Measurements from ENCODE around the gene MAML3. TPM values are rescaled to one million over a fixed set of nuclear protein-coding genes. Genes with fewer than 3 reads are reported as not detected.

MAML3 gene
- total RNA-seq, 1 donor from 2014 or later, result 0.79 TPM

GRCh38 chr4:139745111-139745639, 408.8 kb downstream of the MAML3 start:
- DNase-seq (ENCODE audit: low read depth), result no peak
- no peaks in the 10 kb centered on the region for H3K27me3 ChIP-seq (ENCODE audit: control insufficient read depth, insufficient read depth, low read length)
- FAIRE-seq, result no peak

GRCh38 chr4:139744232-139744631, 409.8 kb downstream of the MAML3 start:
- no peak for FAIRE-seq

More at GRCh38 chr4:139745111-139745639, 408.8 kb downstream of the MAML3 start:
- Histone ChIP-seq H3K36me3 (ENCODE audit: control insufficient read depth, insufficient read depth, low read length) (no peaks in the 10 kb centered on the region), H3K4me3 (ENCODE audit: low read depth, low read length) (no peak overlapping the region)
- no peak for TF ChIP-seq CTCF (IDR thresholded peaks at IDR 0.05; ENCODE audit: insufficient read depth, low read length, severe bottlenecking)

GRCh38 chr4:139743027-139743426, 411.0 kb downstream of the MAML3 start:
- FAIRE-seq (peak; percentile 93), DNase-seq (ENCODE audit: low read depth) (peak; percentile 38)
- no peaks in the 10 kb centered on the region for H3K36me3 ChIP-seq (ENCODE audit: control insufficient read depth, insufficient read depth, low read length)
- H3K4me3 ChIP-seq (ENCODE audit: low read depth, low read length), result no peak overlapping the region
- no peak for TF ChIP-seq CTCF (IDR thresholded peaks at IDR 0.05; ENCODE audit: insufficient read depth, low read length, severe bottlenecking)
- no peaks in the 10 kb centered on the region for H3K27me3 ChIP-seq (ENCODE audit: control insufficient read depth, insufficient read depth, low read length)

More at GRCh38 chr4:139744232-139744631, 409.8 kb downstream of the MAML3 start:
- Histone ChIP-seq H3K4me3 (ENCODE audit: low read depth, low read length) (no peak overlapping the region), H3K36me3 (ENCODE audit: control insufficient read depth, insufficient read depth, low read length) (no peaks in the 10 kb centered on the region), H3K27me3 (ENCODE audit: control insufficient read depth, insufficient read depth, low read length) (no peaks in the 10 kb centered on the region)
- no peak for DNase-seq (ENCODE audit: low read depth)
- TF ChIP-seq CTCF (IDR thresholded peaks at IDR 0.05; ENCODE audit: insufficient read depth, low read length, severe bottlenecking), result no peak

- DNase-seq (ENCODE audit: low read depth) (peak; percentile 94), FAIRE-seq (peak; percentile 36)
Observed at GRCh38 chr4:139740531-139741041, 413.4 kb downstream of the MAML3 start.

GRCh38 chr4:139740121-139740520, 413.9 kb downstream of the MAML3 start:
- no peak for TF ChIP-seq CTCF (IDR thresholded peaks at IDR 0.05; ENCODE audit: insufficient read depth, low read length, severe bottlenecking)
- H3K36me3 ChIP-seq (ENCODE audit: control insufficient read depth, insufficient read depth, low read length), result no peaks in the 10 kb centered on the region
- no peak overlapping the region for H3K4me3 ChIP-seq (ENCODE audit: low read depth, low read length)
- H3K27me3 ChIP-seq (ENCODE audit: control insufficient read depth, insufficient read depth, low read length), result no peaks in the 10 kb centered on the region
- DNase-seq (ENCODE audit: low read depth) (no peak), FAIRE-seq (no peak)

More at GRCh38 chr4:139740531-139741041, 413.4 kb downstream of the MAML3 start:
- no peaks in the 10 kb centered on the region for H3K36me3 ChIP-seq (ENCODE audit: control insufficient read depth, insufficient read depth, low read length)
- TF ChIP-seq CTCF (IDR thresholded peaks at IDR 0.05; ENCODE audit: insufficient read depth, low read length, severe bottlenecking), result peak; percentile 46
- H3K4me3 ChIP-seq (ENCODE audit: low read depth, low read length), result no peak overlapping the region
- no peaks in the 10 kb centered on the region for H3K27me3 ChIP-seq (ENCODE audit: control insufficient read depth, insufficient read depth, low read length)

All from bronchial epithelial cell (primary cell).